WI38 (cell line): ENCODE measurements around the gene AFMID.

Source experiments
- H3K4me3 ChIP-seq: 2 replicates; pipeline ENCODE4 v1.5.1; 2011; ENCODE audit warnings: low read depth, mild to moderate bottlenecking, control low read depth, low read length
- CTCF ChIP-seq: IDR thresholded peaks from 2 replicates; pipeline ENCODE4 v1.5.1; 2012; ENCODE audit warnings: low read depth, mild to moderate bottlenecking, control low read depth, low read length

Gene AFMID

DNA sequence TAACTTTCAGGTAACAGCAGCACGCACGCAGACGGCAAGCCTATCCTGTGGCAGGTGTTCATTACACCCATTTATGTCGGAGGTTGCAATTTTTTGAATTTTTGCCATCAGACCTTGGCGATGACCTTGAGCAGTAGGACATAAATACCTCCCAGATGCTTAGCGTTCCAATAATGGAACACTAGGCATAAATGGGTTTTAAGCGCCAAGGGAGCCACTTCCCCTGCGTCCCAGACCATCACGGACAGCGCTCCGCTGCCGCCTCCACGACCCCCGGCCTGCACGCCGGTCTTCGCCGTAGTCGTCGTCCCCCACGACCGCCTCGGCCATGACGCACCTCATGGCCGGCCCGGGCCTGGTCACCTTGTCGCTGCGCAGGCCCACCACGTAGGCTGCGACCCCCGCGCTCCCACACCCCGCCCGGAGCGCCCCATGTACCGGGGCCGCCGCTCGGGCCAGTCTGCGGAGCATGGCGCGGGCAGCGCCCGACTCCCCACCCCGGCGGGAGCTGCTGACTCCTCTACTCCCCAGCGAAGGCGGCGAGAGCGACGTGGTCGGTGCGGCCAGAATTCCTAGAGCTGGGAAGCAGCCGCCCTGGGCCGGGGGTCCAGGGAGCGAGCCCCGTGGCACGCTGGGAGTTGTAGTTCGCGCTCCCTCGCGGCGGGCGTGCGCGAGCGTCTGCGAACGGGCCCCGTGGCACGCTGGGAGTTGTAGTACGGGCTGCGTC, 66.9 kb downstream of the AFMID start:
- H3K4me3 ChIP-seq: peak overlapping the region; percentile 76
- TF ChIP-seq CTCF: no peak

GRCh38 chr17:78255029-78255656, 68.0 kb downstream of the AFMID start:
- H3K4me3 ChIP-seq: no peak overlapping the region
- no peak for TF ChIP-seq CTCF

DNA sequence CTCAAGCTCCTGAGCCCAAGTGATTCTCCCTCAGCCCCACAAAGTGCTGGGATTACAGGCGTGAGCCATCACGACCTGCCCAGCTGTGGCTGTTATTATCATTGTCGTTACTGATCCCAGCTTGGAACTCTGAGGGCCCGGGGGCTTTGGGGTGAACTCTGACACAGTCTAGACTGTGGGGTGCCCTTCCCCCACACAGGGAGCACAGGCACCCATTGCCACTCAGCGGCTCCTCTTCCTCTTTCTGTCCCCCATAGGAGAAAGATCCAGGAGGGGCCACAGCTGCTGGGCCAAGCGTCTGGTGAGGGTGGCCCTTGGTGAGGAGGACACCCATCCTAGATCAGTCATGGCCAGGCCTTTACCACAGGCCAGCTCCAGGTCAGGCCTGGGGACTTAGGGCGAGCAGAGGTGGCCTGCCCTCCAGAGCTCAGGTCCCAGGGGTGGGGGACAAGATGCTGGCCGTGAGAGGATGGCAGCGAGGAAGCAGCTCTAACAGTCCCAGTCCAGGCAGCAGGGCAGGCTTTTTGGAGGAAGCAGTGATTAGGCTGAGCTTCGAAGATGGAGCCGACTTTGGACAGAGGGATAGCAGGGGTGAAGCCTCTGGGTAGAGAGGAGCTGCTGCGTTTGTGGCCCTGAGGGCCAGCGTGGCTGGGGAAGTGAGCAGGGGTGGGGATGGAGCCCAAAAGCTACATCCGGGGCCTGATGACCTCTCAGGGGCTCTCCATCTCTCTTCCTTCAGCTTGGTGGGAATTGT, 69.0 kb downstream of the AFMID start:
- no peak overlapping the region for H3K4me3 ChIP-seq
- TF ChIP-seq CTCF: no peak

GRCh38 chr17:78256707-78257591, 69.8 kb downstream of the AFMID start:
- TF ChIP-seq CTCF: no peak
- no peak overlapping the region for H3K4me3 ChIP-seq
